Karpas-422 (cell line): ENCODE results near the gene USP54. TPM values are rescaled to one million over a fixed set of nuclear protein-coding genes. Genes with fewer than 3 reads are reported as not detected.

Experiments used
- DNase-seq: peaks from one replicate; pipeline ENCODE4 v3.0.0-alpha.2; 2015
- H2AFZ ChIP-seq: fragments of 200-600 bp; sonication (generic); 2 replicates; pipeline ENCODE4 v1.6.1; 2014; ENCODE audit warnings: antibody characterized with exemption, low read length, mixed read lengths
- H3K27ac ChIP-seq: fragments of 200-600 bp; sonication (generic); 2 replicates; pipeline ENCODE4 v1.5.1; 2014; ENCODE audit warnings: mild to moderate bottlenecking, low read length, moderate library complexity
- H3K27me3 ChIP-seq: fragments of 200-600 bp; sonication (generic); 2 replicates; pipeline ENCODE4 v1.6.1; 2014; ENCODE audit warnings: low read length, mixed read lengths
- H3K36me3 ChIP-seq: fragments of 200-600 bp; sonication (generic); 2 replicates; pipeline ENCODE4 v1.6.1; 2014; ENCODE audit warnings: low read length, mixed read lengths; ENCODE audit not compliant: insufficient read depth
- H3K4me1 ChIP-seq: fragments of 200-600 bp; sonication (generic); 2 replicates; pipeline ENCODE4 v1.6.1; 2014; ENCODE audit warnings: mild to moderate bottlenecking, low read length, mixed read lengths
- H3K4me2 ChIP-seq: fragments of 200-600 bp; sonication (generic); 2 replicates; pipeline ENCODE4 v1.6.1; 2014; ENCODE audit warnings: low read length, low read depth, mild to moderate bottlenecking; ENCODE audit not compliant: poor library complexity, severe bottlenecking
- H3K4me3 ChIP-seq: fragments of 200-600 bp; sonication (generic); 2 replicates; pipeline ENCODE4 v1.5.1; 2014; ENCODE audit warnings: mild to moderate bottlenecking, antibody characterized with exemption, low read length, mixed read lengths
- H3K79me2 ChIP-seq: fragments of 200-600 bp; sonication (generic); 2 replicates; pipeline ENCODE4 v1.6.1; 2014; ENCODE audit warnings: mild to moderate bottlenecking, low read length, mixed read lengths
- H3K9ac ChIP-seq: fragments of 200-600 bp; sonication (generic); 2 replicates; pipeline ENCODE4 v1.6.0; 2014; ENCODE audit warnings: low read length
- H3K9me2 ChIP-seq: fragments of 200-600 bp; sonication (generic), shearing (Covaris generic); replicated peaks from 2 replicates; pipeline ENCODE4 v1.6.0; 2014; ENCODE audit warnings: mild to moderate bottlenecking, low read length, moderate library complexity; ENCODE audit not compliant: insufficient read depth
- H3K9me3 ChIP-seq: fragments of 300-700, 200-600 bp; sonication (generic); 2 replicates; pipeline ENCODE4 v1.6.1; 2014; ENCODE audit warnings: low read length, mixed read lengths
- H4K20me1 ChIP-seq: fragments of 200-600 bp; sonication (generic); 2 replicates; pipeline ENCODE4 v1.6.1; 2014; ENCODE audit warnings: mild to moderate bottlenecking, antibody characterized with exemption, low read length, low read depth; ENCODE audit not compliant: insufficient read depth
- total RNA-seq: library from RNA; depleted of rRNA; stranded (reverse); fragments of >200 nt; shearing (Covaris generic); gene quantifications from 2 replicates; pipeline ENCODE4 v1.2.3, GENCODE V29; 2014; ENCODE audit warnings: low replicate concordance

Gene USP54
- total RNA-seq, 1 experiment from 2014 or later, result 10.7 TPM

DNA sequence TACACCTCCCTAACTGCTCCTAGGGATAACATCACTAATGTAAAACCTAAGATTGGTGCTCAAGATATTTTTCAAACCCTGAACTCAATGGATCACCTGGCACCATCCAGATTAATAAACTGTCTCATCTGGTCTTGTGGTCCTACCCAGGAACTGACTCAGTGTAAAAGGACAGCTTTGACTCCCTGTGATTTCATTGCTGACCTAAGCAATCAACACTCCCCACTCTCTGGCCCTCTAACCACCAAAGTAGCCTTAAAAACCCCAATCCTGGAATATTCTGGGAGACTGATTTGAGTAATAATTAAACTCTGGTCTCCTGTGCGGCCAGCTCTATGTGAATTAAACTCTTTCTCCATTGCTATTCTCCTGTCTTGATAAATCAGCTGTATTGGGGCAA lies 6.2 kb upstream of the USP54 start:
- Histone ChIP-seq H3K4me3 (no peak overlapping the region), H3K79me2 (no peaks in the 10 kb centered on the region), H3K9ac (no peak overlapping the region), H3K9me2 (no peaks in the 10 kb centered on the region), H4K20me1 (no peaks in the 10 kb centered on the region), H3K4me1 (peaks cover 5% of the 10 kb centered on the region), H3K27ac (no peak overlapping the region), H3K9me3 (no peaks in the 10 kb centered on the region), H3K4me2 (no peak overlapping the region), H2AFZ (no peak overlapping the region), H3K36me3 (no peaks in the 10 kb centered on the region), H3K27me3 (no peaks in the 10 kb centered on the region)
- no peak for DNase-seq

DNA sequence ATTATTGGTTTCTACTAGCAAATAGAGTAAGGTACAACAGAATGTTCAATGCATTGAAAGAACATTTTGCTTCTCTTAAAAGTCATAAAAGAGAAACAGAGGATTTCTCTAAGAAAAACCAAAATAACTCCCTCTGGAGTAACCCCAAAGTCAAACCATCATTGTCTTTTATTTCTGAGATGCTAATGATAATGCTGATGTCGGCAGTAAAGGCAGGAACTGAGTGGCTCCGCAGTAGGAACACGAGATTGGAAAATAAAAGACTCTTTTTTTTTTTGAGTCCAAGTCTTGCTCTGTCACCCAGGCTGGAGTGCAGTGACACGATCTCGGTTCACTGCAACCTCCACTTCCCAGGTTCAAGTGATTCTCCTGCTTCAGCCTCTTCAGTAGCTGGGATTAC lies 2.7 kb upstream of the USP54 start:
- no peaks in the 10 kb centered on the region for H3K27me3 ChIP-seq
- no peaks in the 10 kb centered on the region; the same call in 1 of the 2 replicates for H4K20me1 ChIP-seq
- no peaks in the 10 kb centered on the region for H3K9me3 ChIP-seq
- H3K9ac ChIP-seq, result no peak overlapping the region
- no peak overlapping the region for H3K27ac ChIP-seq
- peaks cover 17% of the 10 kb centered on the region for H3K4me1 ChIP-seq
- no peaks in the 10 kb centered on the region for H3K9me2 ChIP-seq
- H2AFZ ChIP-seq, result no peak overlapping the region
- no peaks in the 10 kb centered on the region for H3K79me2 ChIP-seq
- H3K36me3 ChIP-seq, result no peaks in the 10 kb centered on the region
- no peak overlapping the region for H3K4me3 ChIP-seq
- no peak for DNase-seq
- no peak overlapping the region for H3K4me2 ChIP-seq

- no peaks in the 10 kb centered on the region for H3K27me3 ChIP-seq
- no peak for DNase-seq
- no peak overlapping the region for H3K4me2 ChIP-seq
- H3K9me3 ChIP-seq, result no peaks in the 10 kb centered on the region
- H3K36me3 ChIP-seq, result no peaks in the 10 kb centered on the region
- H3K4me1 ChIP-seq, result peaks cover 17% of the 10 kb centered on the region
- H3K4me3 ChIP-seq, result no peak overlapping the region
- no peaks in the 10 kb centered on the region for H3K79me2 ChIP-seq
- H4K20me1 ChIP-seq, result no peaks in the 10 kb centered on the region; the same call in 1 of the 2 replicates
- H3K9ac ChIP-seq, result no peak overlapping the region
- H3K9me2 ChIP-seq, result no peaks in the 10 kb centered on the region
- H2AFZ ChIP-seq, result no peak overlapping the region
- no peak overlapping the region for H3K27ac ChIP-seq
These were observed 2.0 kb upstream of the USP54 start for GRCh38 chr10:73593110-73593509.

DNA sequence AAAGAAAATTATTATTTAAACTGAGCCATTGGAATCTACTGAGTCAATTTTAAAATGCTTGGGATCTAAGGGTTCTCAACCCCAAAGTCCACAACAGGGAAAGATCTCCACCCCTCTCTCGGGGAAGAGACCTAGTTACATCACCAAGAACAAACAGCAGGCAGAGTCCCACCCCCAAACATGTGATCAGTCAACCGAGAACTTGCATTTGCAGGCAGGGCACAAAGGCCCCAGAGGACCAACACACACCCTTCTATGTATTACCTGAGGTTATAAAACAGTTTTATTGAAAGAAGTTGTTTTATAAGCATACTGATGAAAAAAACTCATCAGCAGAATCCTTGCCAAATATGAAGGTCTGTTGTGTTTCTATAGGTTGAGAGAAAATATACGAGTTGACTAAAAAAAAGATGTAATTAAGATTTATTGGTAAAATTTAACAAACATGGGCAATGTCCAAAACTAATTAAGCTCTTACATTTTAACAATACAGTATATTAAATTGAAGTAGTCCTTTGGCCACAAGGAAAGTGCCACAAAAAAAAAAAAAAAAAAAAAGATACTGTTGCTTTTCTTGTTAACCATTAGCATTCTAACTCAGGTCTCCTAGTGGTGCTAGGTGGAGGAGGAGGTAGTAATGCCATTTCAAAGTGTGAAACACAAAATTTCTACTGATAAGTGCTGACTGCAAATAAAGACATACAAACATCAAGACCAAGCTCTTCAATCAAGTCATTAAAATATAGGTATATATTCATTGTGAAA lies 975 bp upstream of the USP54 start:
- Histone ChIP-seq H3K79me2 (no peaks in the 10 kb centered on the region), H3K27ac (no peak overlapping the region), H3K9me2 (no peaks in the 10 kb centered on the region), H3K4me1 (peaks cover 17% of the 10 kb centered on the region), H3K27me3 (no peaks in the 10 kb centered on the region), H3K36me3 (no peaks in the 10 kb centered on the region), H3K4me2 (peak overlapping the region; percentile 19), H3K9ac (no peak overlapping the region), H3K9me3 (no peaks in the 10 kb centered on the region), H4K20me1 (no peaks in the 10 kb centered on the region; the same call in 1 of the 2 replicates), H3K4me3 (no peak overlapping the region), H2AFZ (no peak overlapping the region)
- peak; percentile 57 for DNase-seq

GRCh38 chr10:73589563-73590126 lies 1.5 kb downstream of the USP54 start:
- no peak for DNase-seq

DNA sequence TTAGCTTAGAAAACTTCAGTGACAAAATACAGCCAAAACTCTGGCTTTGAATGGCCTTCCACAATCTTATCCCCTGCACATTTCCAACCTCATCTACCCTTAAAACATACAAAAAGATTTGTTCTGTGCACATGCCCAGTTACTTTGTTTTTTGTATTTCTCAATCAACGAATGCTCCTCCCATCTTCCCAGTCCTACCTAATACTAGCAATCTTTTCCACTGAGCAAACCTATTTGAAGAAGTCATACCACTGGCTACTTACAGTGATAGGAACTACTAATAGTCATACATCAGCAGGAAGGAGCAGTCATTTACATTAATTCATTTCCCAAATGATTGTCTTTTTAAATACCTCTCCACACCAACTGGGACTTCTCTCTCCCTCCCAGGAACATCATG lies 2.5 kb downstream of the USP54 start:
- H3K27ac ChIP-seq, result no peak overlapping the region
- H4K20me1 ChIP-seq, result no peaks in the 10 kb centered on the region; the same call in 1 of the 2 replicates
- no peaks in the 10 kb centered on the region for H3K9me2 ChIP-seq
- H3K4me3 ChIP-seq, result no peak overlapping the region
- no peak for DNase-seq
- H3K4me2 ChIP-seq, result no peak overlapping the region
- H3K36me3 ChIP-seq, result no peaks in the 10 kb centered on the region; the same call in 1 of the 2 replicates
- H2AFZ ChIP-seq, result no peak overlapping the region
- H3K79me2 ChIP-seq, result no peaks in the 10 kb centered on the region
- no peaks in the 10 kb centered on the region for H3K27me3 ChIP-seq
- peaks cover 17% of the 10 kb centered on the region for H3K4me1 ChIP-seq
- no peaks in the 10 kb centered on the region for H3K9me3 ChIP-seq
- no peak overlapping the region for H3K9ac ChIP-seq

More at GRCh38 chr10:73589563-73590126, 1.5 kb downstream of the USP54 start:
- no peaks in the 10 kb centered on the region for H3K9me3 ChIP-seq
- H3K4me3 ChIP-seq, result no peak overlapping the region
- H3K9ac ChIP-seq, result no peak overlapping the region
- no peaks in the 10 kb centered on the region; the same call in 1 of the 2 replicates for H4K20me1 ChIP-seq
- peaks cover 17% of the 10 kb centered on the region for H3K4me1 ChIP-seq
- H3K9me2 ChIP-seq, result no peaks in the 10 kb centered on the region
- H3K4me2 ChIP-seq, result no peak overlapping the region
- no peak overlapping the region for H3K27ac ChIP-seq
- no peaks in the 10 kb centered on the region for H3K79me2 ChIP-seq
- H2AFZ ChIP-seq, result no peak overlapping the region
- no peaks in the 10 kb centered on the region; the same call in 1 of the 2 replicates for H3K36me3 ChIP-seq
- H3K27me3 ChIP-seq, result no peaks in the 10 kb centered on the region

DNA sequence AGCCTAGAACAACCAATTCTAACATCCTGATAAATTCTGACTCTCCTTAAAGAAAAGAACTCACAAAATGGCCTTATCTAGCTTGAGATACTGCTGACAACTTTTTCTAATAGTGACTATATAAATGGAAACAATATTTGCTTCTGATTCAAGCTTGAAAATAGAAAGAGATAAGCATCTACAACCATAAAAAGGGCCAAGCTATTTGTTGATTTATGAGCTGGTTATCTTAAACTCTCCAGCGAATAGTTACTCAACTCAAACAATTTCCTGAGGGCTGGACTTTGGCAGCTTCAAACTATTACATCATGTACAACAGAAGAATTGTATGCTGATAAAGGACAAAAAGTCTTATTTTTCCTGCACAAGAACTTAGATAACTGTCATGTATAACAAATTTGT lies 4.6 kb downstream of the USP54 start:
- Histone ChIP-seq H3K9me2 (no peaks in the 10 kb centered on the region), H3K9me3 (no peaks in the 10 kb centered on the region), H3K4me1 (peaks cover 5% of the 10 kb centered on the region), H3K9ac (no peak overlapping the region), H2AFZ (no peak overlapping the region), H3K4me3 (no peak overlapping the region), H4K20me1 (no peaks in the 10 kb centered on the region; the same call in 1 of the 2 replicates), H3K36me3 (no peaks in the 10 kb centered on the region; the same call in 1 of the 2 replicates), H3K27me3 (no peaks in the 10 kb centered on the region), H3K27ac (no peak overlapping the region), H3K4me2 (no peak overlapping the region), H3K79me2 (no peaks in the 10 kb centered on the region)
- no peak for DNase-seq

DNA sequence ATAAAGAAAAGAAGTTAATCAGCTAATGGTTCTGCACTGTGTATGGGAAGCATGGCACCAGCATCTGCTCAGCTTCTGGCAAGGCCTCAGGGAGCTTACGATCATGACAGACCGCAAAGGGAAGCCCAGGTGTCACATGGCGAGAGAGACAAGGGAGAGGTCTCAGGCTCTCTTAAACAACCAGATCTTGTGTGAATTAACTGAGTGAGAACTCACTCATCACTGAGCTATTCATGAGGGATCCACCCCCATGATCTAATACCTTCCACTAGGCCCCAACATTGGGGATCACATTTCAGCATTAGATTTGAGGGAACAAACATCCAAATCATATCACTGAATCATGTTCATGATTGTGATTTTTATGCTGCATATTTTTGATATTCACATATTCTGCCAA lies 5.8 kb downstream of the USP54 start:
- Histone ChIP-seq H4K20me1 (no peaks in the 10 kb centered on the region; the same call in 1 of the 2 replicates), H3K9me3 (no peaks in the 10 kb centered on the region), H3K9ac (no peak overlapping the region), H3K9me2 (no peaks in the 10 kb centered on the region), H3K27me3 (no peaks in the 10 kb centered on the region), H3K36me3 (no peaks in the 10 kb centered on the region; the same call in 1 of the 2 replicates), H3K4me3 (no peak overlapping the region), H3K4me2 (no peak overlapping the region), H3K79me2 (no peaks in the 10 kb centered on the region), H3K4me1 (no peaks in the 10 kb centered on the region), H3K27ac (no peak overlapping the region), H2AFZ (no peak overlapping the region)
- DNase-seq, result no peak
